ENCODE data around the gene DDAH2.

The DDAH2 gene

GRCh38 chr6:31728767-31729514 is at the start of gene DDAH2:
TSS of gene DDAH2 (minus strand) at chr6:31729299. CDS start at chr6:31729161, 138 bp downstream.
- in situ Hi-C loops (cut with MboI; ENCODE audit: low sequenced_read_pairs), result no loop called here

GRCh38 chr6:31778193-31778592 is 49.1 kb upstream of the DDAH2 start:
- in situ Hi-C loops (cut with MboI; ENCODE audit: low sequenced_read_pairs), result no loop called here

- in situ Hi-C loops (cut with MboI; ENCODE audit: low sequenced_read_pairs), result no loop called here
Measured at GRCh38 chr6:31777667-31778050, 48.6 kb upstream of the DDAH2 start.

GRCh38 chr6:31776989-31777666 is 48.0 kb upstream of the DDAH2 start, which contains the start of gene VWA7:
TSS of gene VWA7 (minus strand) at chr6:31777328. CDS start at chr6:31776779, 549 bp downstream.
- in situ Hi-C loops (cut with MboI; ENCODE audit: low sequenced_read_pairs), result no loop called here

GRCh38 chr6:31776485-31776988 is 47.4 kb upstream of the DDAH2 start:
- in situ Hi-C loops (cut with MboI; ENCODE audit: low sequenced_read_pairs), result no loop called here

- in situ Hi-C loops (cut with MboI; ENCODE audit: low sequenced_read_pairs), result no loop called here
Measured at GRCh38 chr6:31775633-31776484, 46.8 kb upstream of the DDAH2 start.

- in situ Hi-C loops (cut with MboI; ENCODE audit: low sequenced_read_pairs), result no loop called here
Measured at GRCh38 chr6:31775184-31775583, 46.1 kb upstream of the DDAH2 start.

- in situ Hi-C loops (cut with MboI; ENCODE audit: low sequenced_read_pairs), result no loop called here
Measured at GRCh38 chr6:31771992-31772358, 42.9 kb upstream of the DDAH2 start.

- in situ Hi-C loops (cut with MboI; ENCODE audit: low sequenced_read_pairs), result no loop called here
Measured at GRCh38 chr6:31770860-31771259, 41.8 kb upstream of the DDAH2 start.

- in situ Hi-C loops (cut with MboI; ENCODE audit: low sequenced_read_pairs), result no loop called here
Measured at GRCh38 chr6:31769684-31770371, 40.7 kb upstream of the DDAH2 start.

GRCh38 chr6:31768363-31769257 is 39.5 kb upstream of the DDAH2 start:
- in situ Hi-C loops (cut with MboI; ENCODE audit: low sequenced_read_pairs), result no loop called here

- in situ Hi-C loops (cut with MboI; ENCODE audit: low sequenced_read_pairs), result no loop called here
Measured at GRCh38 chr6:31767096-31767645, 38.1 kb upstream of the DDAH2 start.

- in situ Hi-C loops (cut with MboI; ENCODE audit: low sequenced_read_pairs), result no loop called here
Measured at GRCh38 chr6:31765910-31766794, 37.1 kb upstream of the DDAH2 start.

GRCh38 chr6:31765559-31765909 is 36.4 kb upstream of the DDAH2 start:
- in situ Hi-C loops (cut with MboI; ENCODE audit: low sequenced_read_pairs), result no loop called here

GRCh38 chr6:31764198-31764597 is 35.1 kb upstream of the DDAH2 start:
- in situ Hi-C loops (cut with MboI; ENCODE audit: low sequenced_read_pairs), result no loop called here

- in situ Hi-C loops (cut with MboI; ENCODE audit: low sequenced_read_pairs), result no loop called here
Measured at GRCh38 chr6:31763619-31763940, 34.5 kb upstream of the DDAH2 start.

- in situ Hi-C loops (cut with MboI; ENCODE audit: low sequenced_read_pairs), result no loop called here
Measured at GRCh38 chr6:31762878-31763618, 33.9 kb upstream of the DDAH2 start.

GRCh38 chr6:31762356-31762755 is 33.3 kb upstream of the DDAH2 start, which contains the start of gene SAPCD1:
TSS of gene SAPCD1 (plus strand) at chr6:31762656. CDS start at chr6:31763055, 399 bp downstream.
- in situ Hi-C loops (cut with MboI; ENCODE audit: low sequenced_read_pairs), result no loop called here

All from HL-60/S4 treated with retinoic acid at 250 ng/mL for 4 days and 3 days (cell line).